NCI-H2171 (cell line): Measurements from ENCODE around the gene C16orf96.
"Not testable (repeated sequence)": the region's sequence is repeated elsewhere in the genome, so short reads cannot be mapped to it uniquely, and the experiment has no call there.

Experiments
- DNase-seq: peaks from one replicate; lab custom pipeline; 2025; lab: John Stamatoyannopoulos, UW

Gene C16orf96

GRCh38 chr16:4566144-4566543, 10.0 kb downstream of the C16orf96 start:
- no peak for DNase-seq

- DNase-seq, result no peak
These were observed 13.9 kb downstream of the C16orf96 start for GRCh38 chr16:4570086-4570485.

- DNase-seq, result no peak
These were observed 14.7 kb downstream of the C16orf96 start for GRCh38 chr16:4570688-4571321.

- no peak for DNase-seq
These were observed 16.6 kb downstream of the C16orf96 start for GRCh38 chr16:4572715-4573114.

GRCh38 chr16:4573926-4574325, 17.8 kb downstream of the C16orf96 start:
- DNase-seq, result not testable (repeated sequence)

GRCh38 chr16:4574919-4575705, 19.0 kb downstream of the C16orf96 start:
- no peak for DNase-seq

GRCh38 chr16:4576008-4576407, 19.9 kb downstream of the C16orf96 start:
- no peak for DNase-seq

GRCh38 chr16:4578961-4579530, 22.9 kb downstream of the C16orf96 start:
- no peak for DNase-seq

GRCh38 chr16:4580250-4580649, 24.1 kb downstream of the C16orf96 start:
- no peak for DNase-seq

GRCh38 chr16:4583906-4584305, 27.8 kb downstream of the C16orf96 start:
- no peak for DNase-seq

GRCh38 chr16:4586291-4586690, 30.2 kb downstream of the C16orf96 start:
- no peak for DNase-seq

- no peak for DNase-seq
These were observed 32.2 kb downstream of the C16orf96 start for GRCh38 chr16:4588386-4588785.

GRCh38 chr16:4588961-4589360, 32.8 kb downstream of the C16orf96 start:
- DNase-seq, result no peak

- DNase-seq, result no peak
These were observed 35.1 kb downstream of the C16orf96 start for GRCh38 chr16:4591191-4591590.

GRCh38 chr16:4591706-4592470, 35.7 kb downstream of the C16orf96 start:
- DNase-seq, result no peak

GRCh38 chr16:4593086-4593485, 36.9 kb downstream of the C16orf96 start:
- no peak for DNase-seq

- no peak for DNase-seq
These were observed 38.6 kb downstream of the C16orf96 start for GRCh38 chr16:4594433-4595410.

- no peak for DNase-seq
These were observed 41.0 kb downstream of the C16orf96 start for GRCh38 chr16:4597174-4597573.

- no peak for DNase-seq
These were observed 42.9 kb downstream of the C16orf96 start for GRCh38 chr16:4599037-4599436.

- no peak for DNase-seq
These were observed 43.4 kb downstream of the C16orf96 start for GRCh38 chr16:4599545-4599944.
